GOT3 (cell line): ENCODE data around the gene B3GALNT2.

Experiments
- DNase-seq: peaks from one replicate; lab custom pipeline; 2025; ENCODE audit warnings: mixed read lengths; lab: John Stamatoyannopoulos, UW

B3GALNT2 gene

DNA sequence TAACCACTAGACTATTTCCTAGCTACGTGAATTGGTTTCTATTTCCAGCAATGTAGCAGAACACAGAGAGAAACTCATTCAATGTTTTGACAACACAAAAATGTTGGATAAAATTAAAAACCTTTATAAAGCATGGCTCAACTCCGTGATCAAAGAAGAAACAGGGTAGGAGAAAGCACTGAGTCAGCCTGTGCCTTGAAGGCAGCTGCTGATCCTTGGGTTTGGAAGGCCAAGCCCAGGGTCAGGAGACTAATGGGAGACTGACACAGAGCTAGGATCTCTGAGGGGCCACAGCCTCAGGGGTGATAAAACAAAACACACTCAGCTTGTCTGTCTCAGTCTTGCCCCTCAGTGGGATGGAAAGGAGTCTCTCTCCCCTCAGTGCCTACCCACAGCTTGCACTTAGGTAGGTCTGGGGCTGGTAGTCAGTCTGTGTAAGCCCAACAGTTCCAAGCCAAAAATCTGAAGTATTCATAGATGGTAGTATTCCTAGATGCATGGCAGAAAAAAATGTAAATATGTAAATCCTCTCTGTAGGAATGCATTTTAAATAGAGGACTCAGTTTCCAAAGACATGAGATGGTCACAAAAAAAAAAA is 53.3 kb downstream of the B3GALNT2 start:
- no peak for DNase-seq

GRCh38 chr1:235450433-235450832 is 53.8 kb downstream of the B3GALNT2 start:
- DNase-seq: no peak

DNA sequence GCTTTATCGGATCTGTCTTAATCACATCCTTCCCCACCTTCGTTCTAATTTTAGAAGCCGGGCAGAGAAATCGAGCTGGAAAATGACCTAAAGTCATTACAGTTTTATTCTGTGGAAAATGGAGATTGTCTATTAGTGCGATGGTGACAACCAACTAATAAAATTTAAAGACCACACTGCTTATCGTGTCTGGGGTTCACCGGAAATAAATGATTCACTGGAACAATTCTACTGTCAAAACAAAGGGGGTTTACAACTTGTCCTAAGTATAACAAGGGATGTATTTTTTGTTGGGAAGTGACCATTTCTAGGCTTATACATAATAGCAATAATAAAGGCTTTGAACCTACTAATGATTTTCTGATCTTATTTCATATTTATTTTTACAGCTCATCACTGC is 55.6 kb downstream of the B3GALNT2 start:
- no peak for DNase-seq

DNA sequence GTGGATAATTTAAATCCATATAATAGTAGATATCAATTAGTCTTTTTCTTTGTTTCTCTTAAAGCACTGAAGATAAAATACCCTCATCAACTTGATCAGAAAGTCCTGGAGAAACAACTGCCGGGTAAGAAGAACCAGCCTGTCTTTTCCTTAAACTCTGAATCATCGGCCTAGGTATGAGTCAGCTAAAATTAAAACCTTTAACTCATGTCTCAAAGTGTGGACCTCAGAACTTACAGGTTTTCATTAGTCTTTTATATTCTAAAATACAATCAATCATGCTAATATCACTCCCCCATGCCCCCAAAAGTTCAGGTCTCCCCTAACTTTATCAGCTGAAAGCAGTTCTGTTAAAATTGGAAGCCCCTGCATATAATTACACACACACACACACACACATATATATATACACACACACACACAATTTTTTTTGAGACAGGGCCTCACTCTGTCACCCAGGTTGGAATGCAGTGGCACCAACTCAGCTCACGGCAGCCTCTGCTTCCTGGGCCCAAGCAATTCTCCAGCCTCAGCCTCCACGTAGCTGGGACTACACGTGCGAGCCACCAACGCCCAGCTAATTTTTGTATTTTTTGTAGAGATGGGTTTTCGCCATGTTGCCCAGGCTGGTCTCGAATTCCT is 61.3 kb downstream of the B3GALNT2 start:
- no peak for DNase-seq

GRCh38 chr1:235441159-235441685 is 63.0 kb downstream of the B3GALNT2 start:
- DNase-seq: no peak

DNA sequence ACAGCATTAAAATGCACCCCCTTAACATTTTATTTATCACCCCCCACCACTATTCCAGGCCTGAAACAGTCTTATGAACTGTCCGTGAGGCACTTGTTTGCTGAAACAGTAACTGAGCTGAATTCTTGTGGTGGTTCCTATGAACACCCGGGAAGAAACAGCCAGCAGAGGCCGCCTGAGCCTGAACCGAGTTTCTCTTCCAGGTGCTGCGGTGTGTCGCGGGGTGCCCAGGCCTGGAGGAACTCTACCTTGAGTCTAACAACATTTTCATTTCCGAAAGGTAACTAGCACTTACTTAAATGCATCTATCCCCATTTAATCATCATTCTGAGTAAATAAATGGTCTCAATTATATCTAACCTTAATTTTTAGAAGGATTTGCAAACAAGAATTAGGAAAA is 70.3 kb downstream of the B3GALNT2 start:
- DNase-seq: no peak

DNA sequence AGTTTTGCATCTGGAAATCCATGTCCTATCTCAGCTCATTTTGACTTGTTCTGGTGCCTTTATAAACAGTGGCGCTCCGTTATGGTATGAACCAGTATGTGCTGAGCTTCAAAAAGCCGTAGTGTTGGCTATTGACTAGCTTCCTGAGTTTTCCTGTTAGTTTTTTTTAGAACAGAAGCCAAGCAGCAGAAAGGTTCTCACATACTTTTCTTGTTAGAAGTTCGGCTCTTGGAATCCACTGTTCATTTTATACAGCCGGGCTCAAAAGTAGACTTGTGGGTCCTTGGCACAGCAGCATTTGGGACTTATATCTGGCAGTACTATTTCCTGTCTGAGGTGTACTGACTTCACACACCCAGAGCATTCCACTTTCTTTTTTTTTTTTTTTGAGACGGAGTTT is 73.3 kb downstream of the B3GALNT2 start:
- DNase-seq: no peak

DNA sequence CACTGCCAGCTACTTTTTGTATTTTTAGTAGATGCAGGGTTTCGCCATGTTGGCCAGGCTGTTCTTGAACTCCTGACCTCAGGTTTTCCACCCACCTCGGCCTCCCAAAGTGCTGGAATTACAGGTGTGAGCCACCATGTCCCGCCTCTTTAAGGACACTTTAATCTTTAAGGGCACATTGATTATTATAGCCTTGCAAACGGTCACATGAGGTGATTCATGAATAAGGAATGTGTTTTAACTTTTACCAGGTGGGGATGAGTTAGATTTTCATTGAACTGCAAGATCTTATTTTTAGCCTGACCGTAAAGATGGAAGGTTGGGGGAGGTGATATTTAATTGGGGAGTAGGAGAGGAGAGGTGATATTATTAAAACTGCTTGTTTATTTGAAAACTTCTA is 75.1 kb downstream of the B3GALNT2 start:
- DNase-seq: no peak

DNA sequence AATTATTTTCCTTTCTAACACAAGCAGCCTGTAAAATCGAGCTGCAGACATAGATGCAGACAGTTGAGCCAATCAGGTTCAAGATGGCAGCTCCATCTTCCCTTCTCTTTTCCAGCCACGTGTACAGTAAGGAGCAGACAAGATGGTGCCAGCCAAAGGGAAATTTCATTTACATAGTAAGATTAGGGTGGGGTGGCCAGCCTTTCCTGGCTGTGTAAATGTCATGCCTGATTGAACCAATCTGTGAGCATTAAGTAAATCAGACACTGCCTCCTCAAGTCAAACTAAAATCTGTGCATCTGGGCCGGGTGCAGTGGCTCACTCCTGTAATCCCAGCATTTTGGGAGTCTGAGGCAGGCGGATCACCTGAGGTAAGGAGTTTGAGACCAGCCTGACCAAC is 76.8 kb downstream of the B3GALNT2 start:
- no peak for DNase-seq

DNA sequence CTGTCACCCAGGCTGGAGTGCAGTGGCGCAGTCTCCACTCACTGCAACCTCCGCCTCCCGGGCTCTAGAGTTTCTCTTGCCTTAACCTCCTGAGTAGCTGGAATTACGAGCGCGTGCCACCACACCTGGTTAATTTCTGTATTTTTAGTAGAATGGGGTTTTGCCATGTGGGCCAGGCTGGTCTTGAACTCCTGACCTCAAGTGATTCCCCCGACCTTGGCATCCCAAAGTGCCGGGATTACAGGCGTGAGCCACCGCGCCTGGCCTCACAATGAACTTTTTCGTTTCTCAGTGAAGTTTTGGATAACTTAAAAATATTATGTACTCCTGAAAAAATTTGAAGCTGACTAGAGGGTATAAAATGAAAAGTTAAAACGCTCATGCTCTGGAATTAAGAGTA is 77.6 kb downstream of the B3GALNT2 start:
- DNase-seq: no peak

- no peak for DNase-seq
These were observed 78.1 kb downstream of the B3GALNT2 start for GRCh38 chr1:235426143-235426542.

DNA sequence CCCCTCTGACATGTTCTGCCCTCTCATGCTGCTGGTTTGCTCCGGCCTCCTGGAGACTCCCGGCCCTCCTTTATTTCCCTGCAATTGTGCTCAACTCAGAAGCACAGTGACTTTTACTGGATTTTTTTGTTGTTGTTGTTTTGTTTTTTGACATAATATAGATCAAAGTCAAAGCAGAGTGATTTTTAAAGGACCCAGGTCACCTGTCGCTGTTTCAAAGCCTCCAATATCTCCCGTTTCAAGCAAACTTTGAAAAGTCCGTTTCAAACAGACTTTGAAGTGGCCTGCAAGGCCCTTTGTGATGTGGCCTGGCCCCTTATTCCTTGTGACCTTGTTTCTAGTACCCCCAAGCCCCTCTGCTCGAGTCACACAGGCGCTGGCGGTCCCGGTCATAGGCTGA is 78.9 kb downstream of the B3GALNT2 start:
- no peak for DNase-seq

GRCh38 chr1:235424092-235424491 is 80.2 kb downstream of the B3GALNT2 start:
- no peak for DNase-seq

DNA sequence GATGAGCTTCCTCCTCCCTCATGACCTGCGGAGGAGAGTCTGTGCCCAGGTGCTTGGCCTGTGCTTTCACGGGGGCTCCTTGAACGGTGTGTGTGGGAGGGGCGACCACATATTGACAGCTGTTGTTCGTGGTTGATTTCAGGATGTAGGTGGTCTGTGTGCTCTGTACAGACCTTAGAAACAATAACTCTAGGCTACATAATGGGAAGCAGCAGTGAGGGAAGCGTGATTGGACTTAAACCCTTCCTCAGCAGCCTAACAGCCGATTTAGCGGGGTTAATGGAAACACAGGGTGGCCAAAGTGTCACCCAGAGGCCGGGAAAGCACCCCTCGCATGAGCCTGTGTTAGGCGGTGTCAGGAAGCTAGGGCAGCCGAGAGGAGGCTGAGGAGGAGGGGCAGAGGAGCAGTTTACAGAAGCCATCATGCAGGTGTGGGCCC is 81.0 kb downstream of the B3GALNT2 start:
- no peak for DNase-seq

- DNase-seq: no peak
These were observed 82.5 kb downstream of the B3GALNT2 start for GRCh38 chr1:235421751-235422150.

- DNase-seq: peak; percentile 25
These were observed 87.1 kb downstream of the B3GALNT2 start for GRCh38 chr1:235417086-235417697.

DNA sequence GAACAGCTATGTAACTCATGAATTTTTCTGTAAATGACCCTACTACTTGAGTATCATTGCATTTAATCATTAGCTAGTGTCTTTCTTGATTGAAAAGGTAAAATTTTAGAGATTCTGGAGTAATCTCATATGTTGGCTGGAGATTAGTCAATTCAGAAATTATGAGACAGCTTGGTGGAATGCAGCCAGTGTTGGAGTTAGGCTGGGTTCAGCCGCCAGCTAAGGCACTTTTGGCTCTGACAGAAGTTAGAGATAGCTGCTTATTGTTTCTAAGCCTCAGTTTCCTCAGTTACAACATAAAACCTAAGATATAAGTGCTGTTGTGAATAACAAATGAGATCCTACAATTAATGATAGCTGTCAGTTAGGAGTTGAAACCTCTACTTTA is 87.6 kb downstream of the B3GALNT2 start:
- DNase-seq: no peak

GRCh38 chr1:235415008-235415904 is 89.0 kb downstream of the B3GALNT2 start:
- DNase-seq: no peak

DNA sequence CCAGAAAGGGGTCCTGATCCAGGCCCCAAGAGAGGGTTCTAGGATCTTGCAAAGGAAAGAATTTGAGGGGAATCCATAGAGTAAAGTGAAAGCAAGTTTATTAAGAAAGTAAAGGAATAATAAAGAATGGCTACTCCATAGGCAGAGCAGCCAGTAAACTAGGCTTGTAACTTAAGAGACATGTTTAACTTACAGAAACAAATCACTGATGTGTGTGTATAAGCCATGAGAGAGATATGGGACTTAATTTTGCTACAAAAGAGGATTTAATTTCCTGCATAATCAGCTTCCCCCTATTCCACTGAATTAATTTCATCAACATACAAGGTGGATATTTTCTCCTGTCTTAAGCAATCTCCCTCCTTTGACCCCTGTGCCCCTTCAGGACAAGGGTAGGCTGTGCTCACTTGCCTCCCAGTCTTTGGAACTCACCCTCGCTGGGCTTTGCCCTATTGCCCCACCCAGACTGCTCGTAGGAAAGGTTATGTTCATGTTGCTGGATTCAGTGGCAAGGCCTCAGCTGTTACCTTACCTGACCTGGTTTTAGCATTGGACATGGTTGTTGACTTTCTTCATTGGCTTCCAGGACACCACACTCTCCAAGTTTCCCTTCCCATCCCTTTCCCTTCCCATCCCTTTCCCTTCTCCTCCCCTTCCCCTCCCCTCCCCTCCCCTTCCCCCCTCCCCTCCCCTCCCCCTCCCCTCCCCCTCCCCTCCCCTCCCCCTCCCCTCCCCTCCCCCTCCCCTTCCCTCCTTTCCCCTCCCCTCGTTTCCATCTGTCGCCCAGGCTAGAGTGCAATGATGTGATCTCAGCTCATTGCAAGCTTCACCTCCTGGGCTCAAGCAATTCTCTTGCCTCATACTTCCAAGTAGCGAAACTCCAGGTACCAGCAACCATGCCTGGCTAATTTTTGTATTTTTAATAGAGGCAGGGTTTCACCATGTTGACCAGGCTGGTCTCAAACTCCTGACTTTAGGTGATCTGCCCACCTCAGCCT is 92.5 kb downstream of the B3GALNT2 start:
- no peak for DNase-seq

- no peak for DNase-seq
These were observed 93.8 kb downstream of the B3GALNT2 start for GRCh38 chr1:235410467-235410866.
